HEK293T (cell line): Measurements from ENCODE around the gene USP49.

Experiments
- CTCF ChIA-PET: fragments of 350-600 bp; formaldehyde crosslinking; extraction: SDS; loops from one replicate; lab custom pipeline; 2021; ENCODE audit warnings: antibody characterized with exemption, inconsistent platforms; lab: Yijun Ruan, JAX
- POLR2A ChIA-PET: fragments of 350-600 bp; formaldehyde crosslinking; extraction: SDS; loops from one replicate; lab custom pipeline; 2020; ENCODE audit warnings: antibody characterized with exemption, inconsistent platforms; lab: Yijun Ruan, JAX
- DNase-seq: peaks from one replicate; pipeline ENCODE4 v3.0.0; 2012; ENCODE audit warnings: mixed read lengths; ENCODE audit errors: extremely low spot score
- ARNT ChIP-seq: fragments of 450-650 bp; IDR thresholded peaks from 2 replicates; pipeline ENCODE4 v1.6.1; 2017; ENCODE audit warnings: mild to moderate bottlenecking
- BHLHE40 ChIP-seq: fragments of 450-650 bp; IDR thresholded peaks from 2 replicates; pipeline ENCODE4 v1.6.1; 2016; ENCODE audit warnings: mild to moderate bottlenecking, moderate library complexity, borderline replicate concordance
- CTBP1 ChIP-seq: fragments of 450-650 bp; IDR thresholded peaks from 2 replicates; pipeline ENCODE4 v1.6.1; 2016; ENCODE audit warnings: borderline replicate concordance
- ELF4 ChIP-seq: fragments of 450-650 bp; IDR thresholded peaks from 2 replicates; pipeline ENCODE4 v1.6.1; 2017; ENCODE audit warnings: antibody characterized with exemption
- FOXA1 ChIP-seq: fragments of 450-650 bp; IDR thresholded peaks from 2 replicates; pipeline ENCODE4 v1.6.1; 2016; ENCODE audit warnings: mild to moderate bottlenecking
- FOXK2 ChIP-seq: fragments of 450-650 bp; IDR thresholded peaks from 2 replicates; pipeline ENCODE4 v1.6.1; 2016; ENCODE audit warnings: mild to moderate bottlenecking
- FOXM1 ChIP-seq: fragments of 450-650 bp; IDR thresholded peaks from 2 replicates; pipeline ENCODE4 v1.6.1; 2017; ENCODE audit warnings: mild to moderate bottlenecking, borderline replicate concordance
- HDGF ChIP-seq: fragments of 450-650 bp; IDR thresholded peaks from 2 replicates; pipeline ENCODE4 v1.6.1; 2017; ENCODE audit warnings: antibody characterized with exemption, borderline replicate concordance
- L3MBTL2 ChIP-seq: fragments of 450-650 bp; conservative IDR thresholded peaks from 2 replicates; pipeline ENCODE4 v1.6.1; 2016; ENCODE audit warnings: mild to moderate bottlenecking
- LEF1 ChIP-seq: fragments of 450-650 bp; IDR thresholded peaks from 2 replicates; pipeline ENCODE4 v1.6.1; 2017; ENCODE audit warnings: mild to moderate bottlenecking, borderline replicate concordance
- NFRKB ChIP-seq: fragments of 450-650 bp; IDR thresholded peaks from 2 replicates; pipeline ENCODE4 v1.6.1; 2016; ENCODE audit warnings: mild to moderate bottlenecking, moderate library complexity
- PKNOX1 ChIP-seq: fragments of 450-650 bp; IDR thresholded peaks from 2 replicates; pipeline ENCODE4 v1.6.1; 2016
- SP1 ChIP-seq: fragments of 450-650 bp; IDR thresholded peaks from 2 replicates; pipeline ENCODE4 v1.6.1; 2017
- SUZ12 ChIP-seq: fragments of 450-650 bp; IDR thresholded peaks from 2 replicates; pipeline ENCODE4 v1.6.1; 2016; ENCODE audit warnings: mild to moderate bottlenecking
- TARDBP ChIP-seq: fragments of 450-650 bp; IDR thresholded peaks from 2 replicates; pipeline ENCODE4 v1.6.1; 2016
- ZNF384 ChIP-seq: fragments of 450-650 bp; IDR thresholded peaks from 2 replicates; pipeline ENCODE4 v1.6.1; 2016

The USP49 gene

GRCh38 chr6:41785689-41786450, 109.3 kb downstream of the USP49 start:
- POLR2A ChIA-PET: interaction anchor here (1.1 to 2.7 kb wide), 12 partner anchors 18 to 331 kb away, joined by 3 to 15 read pairs (median 8); partner anchors contain the start of genes BYSL, MED20 and TAF8
- TF ChIP-seq CTBP1: no peak
- no peak for TF ChIP-seq ZNF384
- TF ChIP-seq NFRKB: no peak
- TF ChIP-seq TARDBP: no peak
- TF ChIP-seq FOXK2: no peak
- TF ChIP-seq HDGF: no peak
- TF ChIP-seq ELF4: no peak
- no peak for TF ChIP-seq LEF1
- no peak for TF ChIP-seq SP1
- no peak for TF ChIP-seq ARNT
- CTCF ChIA-PET: interaction anchor here (0.6 to 3.1 kb wide), 8 partner anchors 17 to 881 kb away, joined by 3 to 37 read pairs (median 9); partner anchors contain the start of genes BYSL, MED20 and TAF8
- peak; percentile 20 for DNase-seq

GRCh38 chr6:41785254-41785653, 109.9 kb downstream of the USP49 start:
- DNase-seq: no peak
- CTCF ChIA-PET: interaction anchor here (0.9 to 3.1 kb wide), 2 partner anchors 136 to 259 kb away, joined by 3 to 37 read pairs; partner anchors contain the start of gene MED20
- no peak for TF ChIP-seq PKNOX1
- POLR2A ChIA-PET: no interaction called here

- no peak for DNase-seq
- ChIA-PET POLR2A (interaction anchor here (0.6 to 1.6 kb wide), 2 partner anchors 264 to 266 kb away, joined by 3 to 4 read pairs; partner anchors contain the start of gene TAF8), CTCF (interaction anchor here (0.5 to 1.1 kb wide), 3 partner anchors 63 to 136 kb away, joined by 3 read pairs; partner anchors contain the start of gene MED20)
- TF ChIP-seq FOXM1 (no peak), TARDBP (no peak), PKNOX1 (peak; percentile 74), L3MBTL2 (no peak), LEF1 (no peak), ELF4 (no peak)
Measured at GRCh38 chr6:41784581-41785171, 110.5 kb downstream of the USP49 start.

- no peak for DNase-seq
- POLR2A ChIA-PET: interaction anchor here (1.6 kb wide), 1 partner anchor 268 kb away, joined by 4 read pairs; the partner anchor contains the start of gene TAF8
- CTCF ChIA-PET: no interaction called here
- TF ChIP-seq HDGF (no peak), PKNOX1 (no peak), LEF1 (no peak), NFRKB (no peak), FOXA1 (no peak), SP1 (no peak), SUZ12 (no peak), L3MBTL2 (no peak), ARNT (no peak), CTBP1 (no peak), FOXM1 (no peak), FOXK2 (no peak), BHLHE40 (no peak), TARDBP (no peak), ELF4 (no peak), ZNF384 (no peak)
Measured at GRCh38 chr6:41783106-41783780, 111.9 kb downstream of the USP49 start.

- POLR2A ChIA-PET: interaction anchor here (1.2 kb wide), 1 partner anchor 16 kb away, joined by 3 read pairs; no protein-coding TSS in a partner anchor
- no peak for DNase-seq
- no peak for TF ChIP-seq FOXK2
- no peak for TF ChIP-seq TARDBP
- TF ChIP-seq PKNOX1: no peak
- TF ChIP-seq SUZ12: no peak
- TF ChIP-seq CTBP1: no peak
- no peak for TF ChIP-seq HDGF
- TF ChIP-seq FOXA1: no peak
- TF ChIP-seq SP1: no peak
- TF ChIP-seq L3MBTL2: no peak
- no peak for TF ChIP-seq ARNT
- TF ChIP-seq NFRKB: no peak
- TF ChIP-seq BHLHE40: no peak
- no peak for TF ChIP-seq FOXM1
- no peak for TF ChIP-seq LEF1
- TF ChIP-seq ZNF384: no peak
- no peak for TF ChIP-seq ELF4
- CTCF ChIA-PET: interaction anchor here (0.6 to 1.9 kb wide), 4 partner anchors 77 to 263 kb away, joined by 3 to 8 read pairs (median 4); no protein-coding TSS in a partner anchor
Measured at GRCh38 chr6:41781366-41781730, 113.8 kb downstream of the USP49 start.
